Psoas muscle (tissue), 8 donors: ENCODE data around the gene CNPY4. TPM values are rescaled to one million over a fixed set of nuclear protein-coding genes. Genes with fewer than 3 reads are reported as not detected.

Experiments used
- ATAC-seq, 4 donors: fragments of 200-7000 bp; cut with Tn5 transposase; one replicate each; pipeline ENCODE4 v1.9.1; 2020; ENCODE audit warnings: moderate library complexity in 3 of 4, mild to moderate bottlenecking in 2 of 4
- DNase-seq, 2 donors: peaks; one replicate each; pipeline ENCODE4 v3.0.0-alpha.2; 2020
- H3K27ac ChIP-seq: fragments of 200-600 bp; one replicate; pipeline ENCODE4 v1.8.0; 2022
- H3K27me3 ChIP-seq, 3 donors: fragments of 200-600 bp in 1 of 3; one replicate each; pipeline versions ENCODE4 v1.6.1 to v1.8.0; 2013 to 2022; ENCODE audit warnings: low read length in 2 of 3, mild to moderate bottlenecking in 2 of 3, moderate library complexity in 1 of 3; ENCODE audit not compliant: insufficient read depth in 3 of 3
- H3K36me3 ChIP-seq, 2 donors: fragments of 200-600 bp in 1 of 2; one replicate each; pipeline versions ENCODE4 v1.6.1 to v1.8.0; 2013 to 2022; ENCODE audit warnings: low read depth in 1 of 2, mild to moderate bottlenecking in 1 of 2, moderate library complexity in 1 of 2; ENCODE audit not compliant: insufficient read depth in 1 of 2
- H3K4me1 ChIP-seq: fragments of 200-600 bp; one replicate; pipeline ENCODE4 v1.8.0; 2022
- H3K4me3 ChIP-seq: fragments of 200-600 bp; one replicate; pipeline ENCODE4 v1.8.0; 2022; ENCODE audit warnings: mild to moderate bottlenecking
- H3K9me3 ChIP-seq: fragments of 200-600 bp; one replicate; pipeline ENCODE4 v1.8.0; 2022
- WGBS, 3 donors: extraction: QIAGEN DNeasy Blood & Tissue Kit; methylation state at CpG; one replicate each; pipeline versions ENCODE4 v1.1.6 to v1.1.7; 2013; 5-methylcytosine and 5-hydroxymethylcytosine counted together
- intact Hi-C, 2 donors: fragments of 100-400 bp; cut with DNase I; formaldehyde crosslinking; loops; one replicate each; pipeline versions ENCODE4 v1.11.0 to v1.14.2; 2022
- polyA plus RNA-seq, 3 donors: library from polyadenylated mRNA; stranded (reverse); fragments of 200-250 nt; gene quantifications; one replicate each; pipeline ENCODE4 v1.2.3, GENCODE V29; 2013
- total RNA-seq, 4 donors: library from RNA; stranded (reverse); fragmentation: NEBNext Ultra II Directional in 2 of 4; extraction: Animal tissue kit (Norgen Biotek cat#: 25700) in 2 of 4; gene quantifications; one replicate each; pipeline versions ENCODE4 v1.2.1 to v1.2.4, GENCODE V29; 2021 to 2023
- TF ChIP-seq, protein P1 (sequence below): fragments of 200-600 bp; IDR thresholded peaks from one replicate; pipeline ENCODE4 v1.8.0; 2022; ENCODE audit warnings: antibody characterized with exemption
- donor health status: healthy with polysubstance abuse.
- donor health status: DM: no; HTN: no; CAD: no; lungs with moderate emphysema.
- donor health status: Bipolar disorder and iron deficiency.
- donor health status: healthy.
- donor health status: DM: yes; HTN: yes; CAD: no.
- donor health status: DM: no; HTN: no; CAD: no.
- donor health status: DM: no; HTN: no; CAD: no.
- donor health status: DM: yes; HTN: yes; CAD: no.

Gene CNPY4
- total and polyA plus RNA-seq, 7 donors: 2.2 to 7.0 (median 2.9) TPM

- intact Hi-C loops: loop anchor here in 1 of 2 donors (10.0 kb wide), 1 partner anchor 58 kb away; the partner anchor contains the start of gene PVRIG
- no peak for ATAC-seq
- H3K4me3 ChIP-seq: peak overlapping the region; percentile 93
- H3K4me1 ChIP-seq: peaks cover 12% of the 10 kb centered on the region
- H3K9me3 ChIP-seq: no peaks in the 10 kb centered on the region
- 74 to 82% (median 75%) methylated on average over 16 of the region's 16 CpGs for WGBS, 3 donors
- peak overlapping the region; percentile 86 for H3K27ac ChIP-seq
- TF ChIP-seq, protein P1, sequence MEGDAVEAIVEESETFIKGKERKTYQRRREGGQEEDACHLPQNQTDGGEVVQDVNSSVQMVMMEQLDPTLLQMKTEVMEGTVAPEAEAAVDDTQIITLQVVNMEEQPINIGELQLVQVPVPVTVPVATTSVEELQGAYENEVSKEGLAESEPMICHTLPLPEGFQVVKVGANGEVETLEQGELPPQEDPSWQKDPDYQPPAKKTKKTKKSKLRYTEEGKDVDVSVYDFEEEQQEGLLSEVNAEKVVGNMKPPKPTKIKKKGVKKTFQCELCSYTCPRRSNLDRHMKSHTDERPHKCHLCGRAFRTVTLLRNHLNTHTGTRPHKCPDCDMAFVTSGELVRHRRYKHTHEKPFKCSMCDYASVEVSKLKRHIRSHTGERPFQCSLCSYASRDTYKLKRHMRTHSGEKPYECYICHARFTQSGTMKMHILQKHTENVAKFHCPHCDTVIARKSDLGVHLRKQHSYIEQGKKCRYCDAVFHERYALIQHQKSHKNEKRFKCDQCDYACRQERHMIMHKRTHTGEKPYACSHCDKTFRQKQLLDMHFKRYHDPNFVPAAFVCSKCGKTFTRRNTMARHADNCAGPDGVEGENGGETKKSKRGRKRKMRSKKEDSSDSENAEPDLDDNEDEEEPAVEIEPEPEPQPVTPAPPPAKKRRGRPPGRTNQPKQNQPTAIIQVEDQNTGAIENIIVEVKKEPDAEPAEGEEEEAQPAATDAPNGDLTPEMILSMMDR: no peak
- H3K36me3 ChIP-seq: peaks cover 7 to 56% of the 10 kb centered on the region in 2 donors
- no peak for DNase-seq
- no peaks in the 10 kb centered on the region for H3K27me3 ChIP-seq
These were observed 37.1 kb downstream of the CNPY4 start for GRCh38 chr7:100156331-100157068.

DNA sequence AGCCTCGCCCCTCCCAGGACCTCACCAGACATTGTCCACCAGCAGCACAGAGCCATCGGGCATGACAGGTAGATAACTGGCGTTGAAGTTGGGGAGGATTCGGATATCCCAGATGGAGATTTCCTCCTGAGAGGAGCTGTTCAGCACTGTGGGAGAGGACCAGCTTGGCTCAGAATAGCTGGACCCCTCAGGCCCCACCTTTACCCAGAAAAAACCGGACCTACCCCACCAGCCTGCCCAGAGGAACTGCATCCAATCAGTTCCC, 37.6 kb downstream of the CNPY4 start:
- Histone ChIP-seq H3K4me1 (peaks cover 12% of the 10 kb centered on the region), H3K27ac (peak overlapping the region; percentile 86), H3K36me3 (peaks cover 7 to 51% of the 10 kb centered on the region in 2 donors), H3K4me3 (peak overlapping the region; percentile 93), H3K9me3 (no peaks in the 10 kb centered on the region), H3K27me3 (no peaks in the 10 kb centered on the region)
- ATAC-seq (no peak), DNase-seq (no peak)
- intact Hi-C loops: loop anchor here in 1 of 2 donors (10.0 kb wide), 1 partner anchor 58 kb away; the partner anchor contains the start of gene PVRIG
- WGBS, 3 donors: 73 to 80% (median 79%) methylated on average over 5 of the region's 5 CpGs
- TF ChIP-seq, protein P1: no peak

- DNase-seq (peak in 1 of 2 donors; percentile 61), ATAC-seq (peak; percentile 21 to 52 (median 42))
- intact Hi-C loops: loop anchor here in 1 of 2 donors (10.0 kb wide), 1 partner anchor 57 kb away; the partner anchor contains the start of gene PVRIG
- Histone ChIP-seq H3K4me3 (peak overlapping the region; percentile 93), H3K36me3 (peaks cover 7 to 45% of the 10 kb centered on the region in 2 donors), H3K9me3 (no peaks in the 10 kb centered on the region), H3K4me1 (peaks cover 12% of the 10 kb centered on the region), H3K27me3 (no peaks in the 10 kb centered on the region), H3K27ac (peak overlapping the region; percentile 86)
- WGBS, 3 donors: 20 to 33% (median 27%) methylated on average over 20 to 32 of the region's 32 CpGs
- TF ChIP-seq, protein P1: no peak
These were observed 38.1 kb downstream of the CNPY4 start for GRCh38 chr7:100157334-100158228.

GRCh38 chr7:100158229-100159098, 39.0 kb downstream of the CNPY4 start, which contains the start of gene TRAPPC14:
Gene TRAPPC14, minus strand, starts transcription at chr7:100158723. Its CDS starts 224 bp downstream, at chr7:100158499.
- intact Hi-C loops: loop anchor here in 1 of 2 donors (10.0 kb wide), 1 partner anchor 56 kb away; the partner anchor contains the start of gene PVRIG
- H3K27ac ChIP-seq: peak within 1 kb of the TSS; percentile 86
- TF ChIP-seq, protein P1: no peak
- no peaks in the 10 kb centered on the region for H3K27me3 ChIP-seq
- peak; percentile 84 to 93 (median 88) for ATAC-seq
- DNase-seq: peak; percentile 94 to 95
- peaks cover 12% of the 10 kb centered on the region for H3K4me1 ChIP-seq
- peaks cover 4 to 37% of the 10 kb centered on the region in 2 donors for H3K36me3 ChIP-seq
- peak within 1 kb of the TSS; percentile 93 for H3K4me3 ChIP-seq
- 0 to 1% (median 1%) methylated on average over 63 to 87 of the region's 87 CpGs for WGBS, 3 donors
- H3K9me3 ChIP-seq: no peaks in the 10 kb centered on the region
